Measurements from ENCODE around the gene INTS6L. TPM values are rescaled to one million over a fixed set of nuclear protein-coding genes. Genes with fewer than 3 reads are reported as not detected.

The INTS6L gene
- total RNA-seq, 2 experiments from 2014 or later = 26.7 to 30.5 TPM

- ChIA-PET CTCF (no interaction called here), POLR2A (no interaction called here)
- TF ChIP-seq CTCF (IDR thresholded peaks at IDR 0.05) = no peak
- intact Hi-C loops (cut with DNase I, micrococcal nuclease) = loop anchor here (2.0 to 10.0 kb wide), 2 partner anchors 513 kb away; no protein-coding TSS in a partner anchor
- Mint-ChIP-seq H3K36me3 (ENCODE audit: low read depth) (no peaks in the 10 kb centered on the region), H3K9me3 (no peaks in the 10 kb centered on the region), H3K27ac (no peak overlapping the region), H3K4me3 (no peak overlapping the region), H3K4me1 (ENCODE audit: low read depth) (peaks cover 4% of the 10 kb centered on the region), H3K27me3 (no peaks in the 10 kb centered on the region)
- Histone ChIP-seq H3K27me3 (ENCODE audit: control insufficient read depth in 1 of 2, insufficient read depth in 2 of 2, low read length in 2 of 2) (no peaks in the 10 kb centered on the region), H3K4me1 (ENCODE audit: insufficient read depth, low read length) (no peaks in the 10 kb centered on the region), H3K9me3 (ENCODE audit: control insufficient read depth in 1 of 2, insufficient read depth in 1 of 2, low read length in 2 of 2) (no peaks in the 10 kb centered on the region), H3K36me3 (ENCODE audit: insufficient read depth, low read length) (no peaks in the 10 kb centered on the region), H3K4me3 (ENCODE audit: low read length) (no peak overlapping the region), H3K27ac (ENCODE audit: low read depth in 1 of 2, low read length in 2 of 2) (no peak overlapping the region)
- peak; percentile 7 to 71 (median 26) for DNase-seq
- peak; percentile 58 for ATAC-seq (ENCODE audit: poor library complexity)
Observed at GRCh38 chrX:135477576-135477975, 42.9 kb upstream of the INTS6L start.

- H3K9me3 Mint-ChIP-seq = no peaks in the 10 kb centered on the region
- H3K27me3 Mint-ChIP-seq = peaks cover 5% of the 10 kb centered on the region
- H3K36me3 Mint-ChIP-seq (ENCODE audit: low read depth) = no peaks in the 10 kb centered on the region
- Histone ChIP-seq H3K27ac (ENCODE audit: low read depth in 1 of 2, low read length in 2 of 2) (no peak overlapping the region), H3K4me1 (ENCODE audit: insufficient read depth, low read length) (no peaks in the 10 kb centered on the region), H3K27me3 (ENCODE audit: control insufficient read depth in 1 of 2, insufficient read depth in 2 of 2, low read length in 2 of 2) (no peaks in the 10 kb centered on the region), H3K9me3 (ENCODE audit: control insufficient read depth in 1 of 2, insufficient read depth in 1 of 2, low read length in 2 of 2) (no peaks in the 10 kb centered on the region), H3K4me3 (ENCODE audit: low read length) (no peak overlapping the region), H3K36me3 (ENCODE audit: insufficient read depth, low read length) (no peaks in the 10 kb centered on the region)
- intact Hi-C loops (cut with DNase I, micrococcal nuclease) = loop anchor here (5.0 to 10.0 kb wide), 2 partner anchors 55 to 452 kb away; no protein-coding TSS in a partner anchor
- ChIA-PET POLR2A (no interaction called here), CTCF (no interaction called here)
- no peak for ATAC-seq (ENCODE audit: poor library complexity)
- H3K27ac Mint-ChIP-seq = no peak overlapping the region
- TF ChIP-seq CTCF (IDR thresholded peaks at IDR 0.05) = no peak
- H3K4me3 Mint-ChIP-seq = no peak overlapping the region
- H3K4me1 Mint-ChIP-seq (ENCODE audit: low read depth) = peaks cover 4% of the 10 kb centered on the region
- no peak for DNase-seq
Observed at GRCh38 chrX:135480076-135480475, 40.4 kb upstream of the INTS6L start.

GRCh38 chrX:135481696-135482179, 38.7 kb upstream of the INTS6L start:
- H3K27me3 Mint-ChIP-seq = peaks cover 5% of the 10 kb centered on the region
- Histone ChIP-seq H3K4me1 (ENCODE audit: insufficient read depth, low read length) (no peaks in the 10 kb centered on the region), H3K36me3 (ENCODE audit: insufficient read depth, low read length) (no peaks in the 10 kb centered on the region), H3K9me3 (ENCODE audit: control insufficient read depth in 1 of 2, insufficient read depth in 1 of 2, low read length in 2 of 2) (no peaks in the 10 kb centered on the region), H3K27me3 (ENCODE audit: control insufficient read depth in 1 of 2, insufficient read depth in 2 of 2, low read length in 2 of 2) (no peaks in the 10 kb centered on the region), H3K27ac (ENCODE audit: low read depth in 1 of 2, low read length in 2 of 2) (no peak overlapping the region), H3K4me3 (ENCODE audit: low read length) (no peak overlapping the region)
- POLR2A ChIA-PET = interaction anchor here (0.6 kb wide), 1 partner anchor 161 kb away, joined by 3 read pairs; no protein-coding TSS in a partner anchor
- TF ChIP-seq CTCF (IDR thresholded peaks at IDR 0.05) = no peak
- ATAC-seq (ENCODE audit: poor library complexity) = no peak
- intact Hi-C loops (cut with DNase I, micrococcal nuclease) = loop anchor here (5.0 to 10.0 kb wide), 2 partner anchors 53 to 451 kb away; no protein-coding TSS in a partner anchor
- H3K4me3 Mint-ChIP-seq = no peak overlapping the region
- no peaks in the 10 kb centered on the region for H3K36me3 Mint-ChIP-seq (ENCODE audit: low read depth)
- CTCF ChIA-PET = no interaction called here
- peaks cover 4% of the 10 kb centered on the region for H3K4me1 Mint-ChIP-seq (ENCODE audit: low read depth)
- DNase-seq = no peak
- no peak overlapping the region for H3K27ac Mint-ChIP-seq
- H3K9me3 Mint-ChIP-seq = no peaks in the 10 kb centered on the region
